CD4-positive, alpha-beta T cell treated with Interleukin-10 for 1 hour (primary cell): Measurements from ENCODE around the gene FCHSD2.
"Not testable (repeated sequence)": the region's sequence is repeated elsewhere in the genome, so short reads cannot be mapped to it uniquely, and the experiment has no call there.

ENCODE experiments used
- DNase-seq: peaks from one replicate; pipeline ENCODE4 v3.0.0-alpha.2; 2020

The FCHSD2 gene

DNA sequence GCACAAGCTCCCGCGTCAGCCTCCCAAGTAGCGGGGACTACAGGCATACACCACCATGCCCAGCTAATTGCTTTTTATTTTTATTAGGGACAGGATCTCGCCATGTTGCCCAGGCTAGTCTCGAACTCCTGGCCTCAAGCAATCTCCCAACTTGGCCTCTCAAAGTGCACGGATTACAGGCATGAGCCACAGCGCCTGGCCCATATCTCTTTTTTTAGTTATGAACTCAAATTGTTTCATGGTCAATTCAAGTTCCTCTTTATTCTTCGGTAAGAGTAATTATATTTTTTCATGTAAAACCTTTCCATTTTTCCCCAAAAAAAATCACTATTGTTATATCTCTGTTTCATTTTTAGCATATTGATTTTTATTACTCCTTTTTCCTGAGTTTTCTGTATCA is 25.5 kb downstream of the FCHSD2 start:
- DNase-seq = no peak

DNA sequence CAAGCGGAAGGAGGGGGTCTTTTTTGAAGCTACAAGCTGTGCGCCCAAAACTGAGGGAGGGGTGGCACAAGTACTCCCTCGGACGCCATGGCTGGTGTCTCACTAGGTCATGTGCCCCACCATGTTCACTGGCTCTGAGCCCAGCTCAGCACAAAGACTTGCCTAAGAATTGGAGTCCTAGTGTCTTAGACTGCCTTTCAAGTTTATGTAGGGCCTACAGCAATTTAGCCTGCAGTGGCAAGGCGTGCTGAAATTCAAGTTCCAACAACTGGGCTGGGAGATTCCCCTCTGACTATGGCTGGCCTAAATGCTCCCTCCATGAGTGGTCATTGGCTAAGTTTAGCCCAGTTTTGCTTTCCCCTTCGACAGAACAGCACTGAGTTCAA is 27.3 kb downstream of the FCHSD2 start:
- DNase-seq = no peak

DNA sequence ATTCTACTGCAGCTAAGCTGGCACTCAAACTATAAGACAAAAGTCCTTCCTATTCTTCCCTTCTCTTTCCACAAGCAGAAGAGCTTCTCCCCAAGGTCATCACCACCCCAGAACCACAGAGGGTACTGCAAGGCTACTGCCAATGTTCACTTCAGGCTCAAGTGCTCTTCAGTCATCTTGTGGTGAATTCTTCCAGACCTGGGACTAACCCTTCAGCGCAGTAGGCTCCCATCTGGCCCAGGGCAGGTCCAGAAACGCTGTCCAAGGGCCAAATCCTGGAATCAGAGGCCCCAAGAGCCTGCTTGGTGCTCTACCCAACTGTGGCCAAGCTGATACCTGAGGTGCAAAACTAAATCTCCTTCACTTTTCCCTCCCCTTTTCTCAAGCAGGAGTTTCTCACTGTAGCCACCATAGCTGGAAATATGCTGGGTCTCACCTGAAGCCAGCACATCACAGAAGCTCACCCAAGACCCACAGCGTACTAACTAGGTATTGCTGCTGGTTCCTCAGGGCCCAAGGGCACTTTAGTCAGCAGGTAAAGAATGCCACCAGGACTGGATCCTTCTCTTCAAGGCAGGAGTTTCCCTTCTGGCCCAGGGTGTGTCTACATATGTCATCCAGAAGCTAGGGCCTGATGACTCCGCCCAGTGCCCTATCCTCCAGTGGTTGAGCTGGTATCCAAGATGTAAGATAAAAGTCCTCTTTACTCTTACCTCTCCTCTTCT is 27.8 kb downstream of the FCHSD2 start:
- no peak for DNase-seq

DNA sequence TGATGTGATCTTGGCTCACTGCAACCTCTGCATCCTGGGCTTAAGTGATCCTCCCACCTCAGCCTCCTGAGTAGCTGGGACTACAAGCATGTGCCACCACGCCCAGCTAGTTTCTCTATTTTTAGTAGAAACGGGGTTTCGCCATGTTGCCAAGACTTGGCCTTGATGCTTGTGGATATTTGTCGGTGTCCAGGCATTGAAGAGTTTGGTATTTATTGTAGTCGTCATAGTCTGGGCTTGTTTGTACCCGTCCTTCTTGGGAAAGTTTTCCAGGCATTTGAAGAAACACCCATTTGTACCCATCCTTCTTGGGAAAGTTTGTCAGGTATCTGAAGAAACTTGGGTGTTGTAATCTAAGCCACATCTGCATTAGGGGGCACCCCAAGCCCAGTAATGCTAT is 28.7 kb downstream of the FCHSD2 start:
- DNase-seq = no peak

DNA sequence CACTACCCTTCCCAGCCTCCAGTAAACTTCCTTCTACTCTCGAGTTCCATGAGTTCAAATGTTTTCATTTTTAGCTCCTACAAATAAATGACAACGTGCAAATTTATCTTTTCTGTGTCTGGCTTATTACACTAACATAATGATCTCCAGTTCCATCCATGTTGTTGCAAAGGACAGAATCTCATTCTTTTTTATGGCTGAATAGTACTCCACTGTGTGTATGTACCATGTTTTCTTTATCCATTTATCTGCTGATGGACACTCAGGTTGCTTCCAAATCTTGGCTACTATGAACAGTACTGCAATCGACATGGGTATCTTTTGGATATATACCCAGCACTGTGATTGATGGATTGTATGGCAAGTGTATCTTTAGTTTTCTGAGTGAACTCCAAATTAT is 34.5 kb downstream of the FCHSD2 start:
- no peak for DNase-seq

DNA sequence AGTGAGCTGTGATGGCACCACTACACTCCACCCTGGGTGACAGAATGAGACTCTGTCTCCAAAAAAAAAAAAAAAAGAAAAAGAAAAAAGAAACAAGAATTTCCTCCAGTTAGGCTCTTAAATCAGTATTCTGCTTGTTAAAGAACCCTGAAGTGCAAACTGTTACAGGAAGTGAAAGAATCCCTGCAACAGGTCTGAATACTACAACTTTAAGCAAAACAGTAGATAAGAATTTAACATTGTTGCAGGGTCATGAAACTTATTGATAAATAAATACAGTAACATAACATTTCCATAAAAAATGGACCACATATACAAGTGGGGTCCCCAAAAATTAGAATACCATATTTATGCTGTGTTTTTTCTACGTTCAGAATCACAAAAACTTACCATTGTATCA is 35.8 kb downstream of the FCHSD2 start:
- no peak for DNase-seq

DNA sequence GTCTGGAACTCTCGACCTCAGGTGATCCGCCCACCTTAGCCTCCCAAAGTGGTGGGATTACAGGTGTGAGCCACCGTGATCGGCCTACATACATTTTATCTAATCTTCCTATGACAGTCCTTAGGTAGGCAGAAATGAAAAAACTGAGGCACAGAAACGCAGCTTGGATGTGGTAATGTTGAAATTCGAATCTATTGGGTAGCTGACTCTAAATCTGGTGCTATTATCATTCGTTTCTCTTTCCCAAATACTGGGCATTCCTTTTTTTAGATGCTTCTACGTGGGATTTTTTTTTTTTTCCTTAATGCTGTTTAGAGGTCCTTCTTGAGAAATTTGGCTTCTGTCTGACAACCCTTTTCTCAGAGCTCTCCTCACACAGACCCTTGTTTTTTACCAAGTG is 41.5 kb downstream of the FCHSD2 start:
- DNase-seq = no peak

DNA sequence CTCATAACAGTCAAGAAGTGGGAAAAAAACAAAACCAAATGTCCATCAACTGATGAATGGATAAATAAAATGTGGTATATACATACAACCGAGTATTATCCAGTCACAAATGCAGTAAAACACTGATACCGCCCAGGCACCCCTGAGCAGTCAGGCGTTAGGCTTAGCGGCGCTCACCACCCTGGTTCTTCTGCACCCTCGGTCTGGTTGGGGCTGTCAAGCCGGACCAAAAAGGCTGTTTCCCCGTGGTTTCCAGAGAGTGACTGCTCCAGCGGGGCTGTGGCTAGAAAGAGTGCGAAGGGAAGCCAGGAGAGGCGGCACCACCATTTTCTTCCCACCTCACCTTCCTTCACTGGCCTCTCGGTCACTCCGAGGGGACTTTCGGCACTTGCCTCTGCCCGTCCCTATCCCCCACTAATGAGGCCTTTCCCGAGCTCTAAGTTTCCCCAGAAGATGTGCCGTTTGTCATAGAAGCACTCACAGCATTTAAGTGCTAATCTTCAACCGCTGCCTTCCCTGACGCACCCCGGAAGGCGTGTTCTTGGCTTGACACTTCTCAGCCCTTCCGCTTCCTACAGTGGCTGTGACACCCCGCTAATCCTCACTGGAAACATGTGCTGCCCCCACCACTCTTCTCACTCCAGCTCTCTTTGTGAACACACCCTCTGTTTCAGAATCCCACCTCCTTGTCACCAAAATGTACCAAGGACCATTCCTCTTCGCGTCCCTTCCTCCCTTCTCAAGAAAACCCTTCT is 42.4 kb downstream of the FCHSD2 start:
- DNase-seq = no peak

DNA sequence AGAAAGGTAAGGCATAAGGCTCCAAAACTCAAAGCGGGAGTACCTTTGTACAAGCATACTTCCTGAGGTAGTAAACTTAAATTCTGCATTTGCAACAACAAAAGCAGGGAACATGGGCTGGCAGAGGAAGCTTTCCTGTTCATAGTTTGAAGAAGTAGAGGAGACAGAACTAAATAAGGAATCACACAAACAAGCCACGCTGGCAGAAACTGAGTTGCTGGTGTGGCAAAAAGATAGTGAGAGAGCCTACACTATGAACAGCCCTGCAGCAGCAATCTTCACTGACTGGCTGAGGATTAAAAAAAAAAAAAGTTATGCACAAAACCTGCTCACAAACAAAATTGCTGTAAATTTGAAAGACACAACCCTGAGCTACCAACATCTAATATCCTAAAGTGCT is 46.5 kb downstream of the FCHSD2 start:
- no peak for DNase-seq

DNA sequence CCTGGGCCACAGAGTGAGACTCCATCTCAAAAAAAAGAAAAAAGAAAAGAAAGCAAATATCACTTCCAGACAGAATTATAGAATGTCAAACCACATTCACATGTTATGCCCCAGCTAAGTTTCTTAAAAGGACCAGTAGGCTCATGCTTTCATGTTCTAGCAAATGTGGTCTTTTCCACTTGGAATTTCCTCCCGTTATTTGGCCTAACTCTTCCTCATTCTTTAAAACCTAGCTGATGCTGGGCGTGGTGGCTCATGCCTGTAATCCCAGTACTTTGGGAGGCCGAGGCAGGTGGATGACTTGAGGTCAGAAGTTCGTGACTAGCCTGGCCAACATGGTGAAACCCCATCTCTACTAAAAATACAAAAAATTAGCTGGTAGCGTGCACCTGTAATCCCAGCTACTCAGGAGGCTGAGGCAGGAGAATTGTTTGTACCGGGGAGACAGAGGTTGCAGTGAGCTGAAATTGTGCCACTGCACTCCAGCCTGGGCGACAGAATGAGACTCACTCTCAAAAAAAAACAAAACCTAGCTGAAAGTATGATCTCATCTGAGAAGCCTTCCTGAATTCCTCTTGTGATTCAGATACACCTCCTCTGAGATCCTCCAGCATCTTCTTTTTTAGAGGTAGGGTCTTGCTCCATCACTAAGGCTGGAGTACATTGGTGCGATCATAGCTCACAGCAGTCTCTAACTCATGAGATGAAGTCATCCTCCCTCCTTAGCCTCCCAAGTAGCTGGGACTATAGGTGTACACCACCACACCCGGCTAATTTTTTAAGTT is 50.4 kb downstream of the FCHSD2 start:
- no peak for DNase-seq

DNA sequence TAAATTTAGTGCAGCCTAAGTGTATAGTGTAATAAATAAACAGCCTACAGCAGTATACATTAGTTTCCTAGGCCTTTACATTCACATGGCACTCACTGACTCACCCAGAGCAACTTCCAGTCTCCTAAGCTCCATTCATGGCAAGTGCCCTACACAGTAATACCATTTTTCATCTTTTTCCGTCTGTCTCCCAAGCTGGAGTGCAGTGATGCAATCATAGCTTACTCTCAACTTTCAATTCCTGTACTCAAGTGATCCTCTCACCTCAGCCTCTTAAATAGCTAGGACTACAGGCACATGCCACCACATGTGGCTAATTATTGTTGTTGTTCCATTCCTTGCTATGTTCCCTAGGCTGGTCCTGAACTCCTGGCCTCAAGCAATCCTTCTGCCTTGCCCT is 54.4 kb downstream of the FCHSD2 start:
- no peak for DNase-seq

DNA sequence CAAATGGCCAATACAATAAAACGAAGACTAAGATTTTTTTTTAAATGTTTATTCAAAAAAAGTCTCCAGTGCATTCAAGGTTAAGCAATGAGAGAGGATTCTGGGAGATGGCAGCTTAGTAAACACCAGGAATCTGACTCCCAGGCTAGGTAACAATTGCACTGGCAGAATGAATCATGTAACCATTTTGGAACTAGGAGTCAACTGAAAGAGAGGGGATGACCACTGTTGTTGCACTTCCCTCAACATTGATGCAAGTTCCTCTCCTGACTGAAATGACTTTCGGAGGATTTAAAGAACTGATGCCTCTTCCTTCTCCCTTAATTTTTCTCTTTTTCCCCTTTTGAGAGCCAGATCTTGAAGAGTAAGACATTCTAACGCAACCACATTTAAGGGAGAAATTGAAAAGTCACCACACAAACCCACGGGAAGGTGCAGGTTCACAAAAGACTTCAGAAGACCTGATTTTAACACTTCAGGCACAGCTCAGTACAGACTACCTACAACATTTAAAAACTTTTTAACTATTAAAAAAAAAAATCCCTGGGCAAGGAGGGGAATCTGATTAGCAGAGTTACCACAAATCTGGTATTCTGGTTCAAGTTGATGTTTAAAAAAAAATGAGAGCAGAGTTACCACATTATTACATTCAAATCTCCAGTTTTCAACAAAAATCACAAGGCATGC is 56.8 kb downstream of the FCHSD2 start:
- DNase-seq = no peak

DNA sequence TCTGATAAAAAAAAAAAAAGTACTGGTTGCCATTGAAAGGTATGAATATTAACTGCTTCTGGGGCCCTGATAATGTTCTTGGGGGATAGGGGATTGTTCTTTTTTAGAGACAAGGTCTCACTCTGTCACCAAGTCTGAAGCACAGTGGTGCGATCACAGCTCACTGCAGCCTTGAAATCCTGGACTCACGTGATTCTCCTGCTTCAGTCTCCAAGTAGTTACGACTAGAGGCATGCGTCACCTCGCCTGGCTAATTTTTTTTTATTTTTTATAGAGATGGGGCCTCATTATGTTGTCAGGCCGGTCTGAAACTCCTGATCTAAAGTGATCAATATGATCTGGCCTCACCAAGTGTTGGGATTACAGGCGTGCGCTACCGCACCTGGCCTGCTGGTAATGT is 63.5 kb downstream of the FCHSD2 start:
- DNase-seq = no peak

DNA sequence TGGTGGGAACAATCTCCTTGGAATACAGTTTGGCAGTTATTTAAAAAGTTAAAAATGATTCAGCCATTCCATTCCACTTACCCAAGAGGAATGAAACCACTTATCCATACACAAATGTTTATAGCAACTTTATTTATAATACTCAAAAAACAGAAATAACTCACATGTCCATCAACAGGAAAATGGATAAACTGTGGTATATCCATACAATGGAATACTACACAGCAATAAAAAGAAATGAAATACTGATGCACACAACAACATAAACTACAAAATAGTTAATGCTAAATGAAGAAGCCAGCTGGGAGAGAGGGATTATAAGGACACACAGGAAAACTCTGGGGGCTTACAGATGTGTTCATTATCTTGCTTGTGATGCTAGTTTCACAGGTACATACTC is 64.7 kb downstream of the FCHSD2 start:
- no peak for DNase-seq

DNA sequence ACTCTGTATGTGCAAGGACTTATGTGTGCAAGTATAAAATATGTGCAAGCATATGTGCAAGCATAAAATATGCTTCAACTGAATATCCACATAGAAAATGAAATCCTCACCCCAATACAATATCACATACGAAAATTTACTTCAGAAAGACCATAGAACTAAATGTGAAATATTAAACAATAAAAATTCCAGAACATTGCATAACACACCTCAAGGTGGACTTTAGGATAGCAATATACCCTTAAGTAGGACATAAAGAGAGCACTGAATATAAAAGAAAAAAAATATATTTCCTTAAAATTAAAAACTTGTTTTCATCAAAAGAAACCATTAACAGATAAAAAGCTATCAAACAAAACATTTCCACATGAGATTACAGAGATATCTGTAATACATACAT is 67.8 kb downstream of the FCHSD2 start:
- DNase-seq = no peak

DNA sequence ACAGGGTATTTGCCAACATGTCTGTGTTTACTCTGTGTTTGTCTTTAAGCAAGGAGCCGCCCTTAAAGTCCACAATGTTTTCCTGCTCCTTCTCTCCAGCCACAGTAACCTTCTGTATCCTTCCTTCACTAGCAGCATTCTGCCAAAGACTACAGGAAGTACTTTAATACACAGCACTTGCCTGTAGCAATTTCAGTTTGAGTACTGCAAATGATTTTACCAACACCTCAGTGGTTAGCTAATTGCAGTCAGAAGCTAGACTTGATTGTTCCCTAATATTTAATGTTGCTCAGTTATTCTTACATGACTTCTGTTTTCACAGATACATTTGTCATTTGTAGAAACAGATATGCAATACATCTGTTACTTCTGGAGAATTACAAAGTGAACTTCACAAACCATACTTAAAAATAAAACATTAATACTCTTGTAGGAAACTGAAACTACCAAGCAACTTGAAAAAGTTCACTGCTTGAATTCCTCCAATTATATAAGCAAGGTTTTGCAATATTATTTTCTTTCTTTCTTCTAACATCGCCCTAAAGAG is 69.1 kb downstream of the FCHSD2 start:
- peak; percentile 24 for DNase-seq

DNA sequence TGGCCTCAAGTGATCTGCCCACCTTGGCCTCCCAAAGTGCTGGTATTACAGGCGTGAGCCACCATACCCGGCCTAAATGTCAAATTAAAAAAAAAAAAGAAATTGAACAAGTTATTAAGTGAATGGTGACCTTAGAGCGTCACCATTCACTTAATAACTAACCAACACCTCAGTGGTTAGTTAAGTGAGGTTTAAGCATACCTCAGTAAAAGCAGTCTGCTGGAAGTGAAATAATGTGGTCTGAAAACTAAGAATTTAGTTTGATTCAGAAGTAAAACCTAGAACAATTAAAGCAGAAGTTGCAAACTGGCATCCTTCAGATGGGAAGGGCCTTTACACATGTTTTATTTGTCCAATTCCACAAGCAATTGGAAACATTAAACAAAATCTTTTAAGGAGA is 71.5 kb downstream of the FCHSD2 start:
- no peak for DNase-seq

DNA sequence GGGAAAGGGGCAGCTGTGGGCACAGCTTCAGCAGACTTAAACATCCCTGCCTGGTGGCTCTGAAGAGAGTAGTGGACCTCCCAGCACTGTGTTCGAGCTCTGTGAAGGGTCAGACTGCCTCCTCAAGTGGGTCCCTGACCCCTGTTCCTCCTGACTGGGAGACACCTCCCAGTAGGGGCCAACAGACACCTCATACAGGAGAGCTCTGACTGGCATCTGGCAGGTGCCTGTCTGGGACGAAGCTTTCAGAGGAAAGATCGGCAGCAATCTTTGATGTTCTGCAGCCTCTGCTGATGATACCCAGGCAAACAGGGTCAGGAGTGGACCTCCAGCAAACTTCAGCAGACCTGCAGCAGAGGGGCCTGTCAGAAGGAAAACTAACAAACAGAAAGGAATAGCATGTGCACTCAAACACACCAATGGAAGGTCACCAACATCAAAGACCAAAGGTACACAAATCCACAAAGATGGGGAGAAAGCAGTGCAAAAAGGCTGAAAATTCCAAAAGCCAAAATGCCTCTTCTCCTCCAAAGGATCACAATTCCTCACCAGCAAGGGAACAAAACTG is 80.2 kb downstream of the FCHSD2 start:
- not testable (repeated sequence) for DNase-seq

DNA sequence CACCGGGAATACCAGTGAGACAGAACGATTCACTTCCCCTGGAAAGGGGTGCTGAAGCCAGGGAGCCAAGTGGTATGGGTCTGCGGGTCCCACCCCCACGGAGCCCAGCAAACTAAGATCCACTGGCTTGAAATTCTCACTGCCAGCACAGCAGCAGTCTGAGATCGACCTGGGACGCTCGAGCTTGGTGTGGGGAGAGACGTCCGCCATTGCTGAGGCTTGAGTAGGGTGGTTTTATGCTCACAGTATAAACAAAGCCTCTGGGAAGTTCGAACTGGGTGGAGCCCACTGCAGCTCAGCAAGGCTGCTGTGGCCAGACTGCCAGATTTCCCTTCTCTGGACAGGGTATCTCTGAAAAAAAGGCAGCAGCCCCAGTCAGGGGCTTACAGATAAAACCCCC is 80.7 kb downstream of the FCHSD2 start:
- not testable (repeated sequence) for DNase-seq

DNA sequence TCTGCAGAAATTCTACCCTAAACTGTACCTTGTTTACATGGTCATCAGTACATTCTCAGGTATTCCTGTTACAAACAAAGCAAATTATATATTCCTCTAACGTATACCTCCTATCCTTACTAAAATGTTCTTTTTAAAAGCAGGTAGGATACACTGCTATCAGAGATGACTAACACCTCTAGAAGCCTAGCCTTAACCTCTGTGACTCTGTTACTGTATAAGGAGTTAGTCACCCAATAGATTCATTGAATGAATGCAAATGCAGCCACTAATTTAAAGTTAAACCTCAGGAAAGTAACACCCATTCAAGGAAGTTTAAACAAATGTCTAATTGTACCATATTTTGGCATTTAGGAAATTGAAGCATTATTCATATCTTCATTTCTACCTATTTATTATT is 82.2 kb downstream of the FCHSD2 start:
- no peak for DNase-seq

DNA sequence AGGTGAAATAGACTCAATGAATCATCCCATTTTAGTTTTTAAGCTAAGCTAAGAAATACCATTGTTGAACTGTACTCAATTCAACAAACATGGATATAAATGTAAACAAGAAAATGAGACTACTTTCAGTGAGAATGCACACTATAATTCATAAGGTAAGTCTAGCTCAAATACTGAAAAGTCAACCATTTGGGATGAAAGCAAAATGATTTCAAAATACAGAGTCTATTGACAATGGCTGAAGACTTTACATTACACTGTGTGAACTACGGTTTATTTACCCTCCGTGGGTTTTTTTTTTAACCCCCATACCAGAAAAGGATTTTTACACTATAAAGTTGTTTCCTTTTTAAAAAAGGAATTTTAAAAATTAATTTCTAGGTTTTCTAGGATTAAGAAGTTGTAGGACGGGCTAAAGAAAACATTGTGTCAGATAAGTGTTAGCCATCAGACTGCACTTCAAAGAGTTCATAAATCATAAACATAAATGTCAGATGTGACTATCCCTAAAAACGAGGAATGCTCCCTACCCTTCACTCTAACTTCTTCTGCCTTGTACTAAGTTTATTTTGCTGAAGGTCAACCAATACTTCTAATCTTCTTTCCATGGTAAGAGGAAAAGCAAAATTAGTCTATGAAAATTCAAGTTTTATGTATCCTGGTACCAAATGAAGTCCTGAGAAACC is 83.0 kb downstream of the FCHSD2 start:
- DNase-seq = no peak
